NB4 (cell line): ENCODE results near the gene TEDDM1.

Experiments used
- TF ChIP-seq, protein P1 (sequence below): IDR thresholded peaks from 2 replicates; pipeline ENCODE4 v1.6.1; 2011; ENCODE audit warnings: low read depth, low read length
- TF ChIP-seq, protein P2 (sequence below): IDR thresholded peaks from one replicate; pipeline ENCODE4 v1.5.1; 2012; ENCODE audit warnings: low read depth, low read length

DNA sequence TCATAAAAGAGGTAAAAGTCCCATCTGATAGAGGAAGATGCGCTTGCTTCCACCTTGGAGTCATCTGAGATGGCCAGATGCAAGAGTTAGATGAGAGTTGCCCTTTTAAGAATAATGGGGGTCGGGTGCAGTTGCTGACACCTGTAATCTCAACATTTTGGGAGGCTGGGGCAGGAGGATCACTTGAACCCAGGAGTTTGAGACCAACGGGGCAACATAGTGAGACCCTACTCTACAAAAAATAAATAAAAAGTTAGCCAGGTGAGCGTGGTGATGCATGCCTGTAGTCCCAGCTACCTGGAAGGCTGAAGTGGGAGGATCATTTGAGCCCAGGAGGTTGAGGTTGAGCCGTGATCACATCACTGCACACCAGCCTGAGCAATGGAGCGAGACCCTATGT, 13.5 kb upstream of the TEDDM1 start:
- TF ChIP-seq, protein P1, sequence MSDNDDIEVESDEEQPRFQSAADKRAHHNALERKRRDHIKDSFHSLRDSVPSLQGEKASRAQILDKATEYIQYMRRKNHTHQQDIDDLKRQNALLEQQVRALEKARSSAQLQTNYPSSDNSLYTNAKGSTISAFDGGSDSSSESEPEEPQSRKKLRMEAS, result no peak
- TF ChIP-seq, protein P2, sequence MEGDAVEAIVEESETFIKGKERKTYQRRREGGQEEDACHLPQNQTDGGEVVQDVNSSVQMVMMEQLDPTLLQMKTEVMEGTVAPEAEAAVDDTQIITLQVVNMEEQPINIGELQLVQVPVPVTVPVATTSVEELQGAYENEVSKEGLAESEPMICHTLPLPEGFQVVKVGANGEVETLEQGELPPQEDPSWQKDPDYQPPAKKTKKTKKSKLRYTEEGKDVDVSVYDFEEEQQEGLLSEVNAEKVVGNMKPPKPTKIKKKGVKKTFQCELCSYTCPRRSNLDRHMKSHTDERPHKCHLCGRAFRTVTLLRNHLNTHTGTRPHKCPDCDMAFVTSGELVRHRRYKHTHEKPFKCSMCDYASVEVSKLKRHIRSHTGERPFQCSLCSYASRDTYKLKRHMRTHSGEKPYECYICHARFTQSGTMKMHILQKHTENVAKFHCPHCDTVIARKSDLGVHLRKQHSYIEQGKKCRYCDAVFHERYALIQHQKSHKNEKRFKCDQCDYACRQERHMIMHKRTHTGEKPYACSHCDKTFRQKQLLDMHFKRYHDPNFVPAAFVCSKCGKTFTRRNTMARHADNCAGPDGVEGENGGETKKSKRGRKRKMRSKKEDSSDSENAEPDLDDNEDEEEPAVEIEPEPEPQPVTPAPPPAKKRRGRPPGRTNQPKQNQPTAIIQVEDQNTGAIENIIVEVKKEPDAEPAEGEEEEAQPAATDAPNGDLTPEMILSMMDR, result no peak
